K562 (cell line): ENCODE data around the gene GATAD2B. TPM values are rescaled to one million over a fixed set of nuclear protein-coding genes. Genes with fewer than 3 reads are reported as not detected.

Source experiments
- FIP1L1 ChIP-seq: fragments of 200-400 bp; formaldehyde crosslinking; IDR thresholded peaks from 2 replicates; pipeline ENCODE4 v1.6.1; 2018; ENCODE audit warnings: mild to moderate bottlenecking, low read depth, low read length; ENCODE audit not compliant: poor library complexity, severe bottlenecking
- HDAC1 ChIP-seq, 2 experiments: fragments of 450-650 bp; IDR thresholded peaks; 2 replicates each; pipeline ENCODE4 v1.6.1; 2016 to 2017; ENCODE audit warnings: inconsistent platforms in 1 of 2, mild to moderate bottlenecking in 1 of 2, moderate library complexity in 1 of 2
- MGA ChIP-seq: fragments of 450-650 bp; IDR thresholded peaks from 2 replicates; pipeline ENCODE4 v1.6.1; 2016; ENCODE audit warnings: mild to moderate bottlenecking, moderate library complexity
- RCOR1 ChIP-seq, 2 experiments: IDR thresholded peaks; 2 replicates each; pipeline ENCODE4 v1.6.1; 2012; ENCODE audit warnings: low read depth in 2 of 2, low read length in 2 of 2, borderline replicate concordance in 1 of 2, improper control_type of control experiment in 1 of 2
- STAT5A ChIP-seq: IDR thresholded peaks from 2 replicates; pipeline ENCODE4 v1.6.1; 2012; ENCODE audit warnings: low read length, inconsistent platforms, borderline replicate concordance
- ZBTB9 ChIP-seq: fragments of 450-650 bp; formaldehyde crosslinking; IDR thresholded peaks from 2 replicates; pipeline ENCODE4 v1.4.0; 2020; ENCODE audit warnings: mild to moderate bottlenecking, moderate library complexity
- ZNF354B ChIP-seq: fragments of 250-450 bp; sonication (Bioruptor Pico); IDR thresholded peaks from 2 replicates; pipeline ENCODE4 v1.4.0; 2020
- polyA plus RNA-seq, 8 experiments: library from polyadenylated mRNA; depleted of rRNA in 4 of 8; stranded (reverse) in 5 of 8; unstranded in 3 of 8; fragments of >200 nt; fragmentation: Nextera tagmentation in 2 of 8; fragmentation: Illumina TruSeq in 1 of 8; extraction: Ambion mirVana in 2 of 8; extraction: Trizol in 1 of 8; gene quantifications; 2 replicates each; pipeline versions ENCODE4 v1.2.1 to v1.2.3, GENCODE V29; 2011 to 2014; ENCODE audit warnings: inconsistent platforms in 1 of 8, missing spikeins in 1 of 8
- total RNA-seq, 7 experiments: library from RNA; depleted of rRNA in 6 of 7; stranded (reverse); fragments of >200 nt in 6 of 7; fragmentation: Illumina TruSeq in 2 of 7; extraction: Trizol in 2 of 7; gene quantifications; 2 replicates each; pipeline versions ENCODE4 v1.2.1 to v1.2.3, GENCODE V29; 2011 to 2021; ENCODE audit warnings: low replicate concordance in 1 of 7
- TF ChIP-seq, protein P1 (sequence below): IDR thresholded peaks from 3 replicates; pipeline ENCODE4 v1.6.1; 2011; ENCODE audit warnings: borderline replicate concordance, mild to moderate bottlenecking; ENCODE audit not compliant: insufficient read length, insufficient read depth
- TF ChIP-seq, protein P2 (sequence below), 2 experiments: IDR thresholded peaks; 2 replicates each; pipeline ENCODE4 v1.6.1; 2012; ENCODE audit warnings: improper control_type of control experiment in 2 of 2, low read depth in 2 of 2, low read length in 2 of 2, borderline replicate concordance in 1 of 2

GATAD2B gene
- total and polyA plus RNA-seq, 9 of the 15 experiments (the other 6 are each of a cell fraction or from before 2014, with no cell fraction given): 1.5 to 40.2 (median 4.9) TPM

- TF ChIP-seq, protein P1, sequence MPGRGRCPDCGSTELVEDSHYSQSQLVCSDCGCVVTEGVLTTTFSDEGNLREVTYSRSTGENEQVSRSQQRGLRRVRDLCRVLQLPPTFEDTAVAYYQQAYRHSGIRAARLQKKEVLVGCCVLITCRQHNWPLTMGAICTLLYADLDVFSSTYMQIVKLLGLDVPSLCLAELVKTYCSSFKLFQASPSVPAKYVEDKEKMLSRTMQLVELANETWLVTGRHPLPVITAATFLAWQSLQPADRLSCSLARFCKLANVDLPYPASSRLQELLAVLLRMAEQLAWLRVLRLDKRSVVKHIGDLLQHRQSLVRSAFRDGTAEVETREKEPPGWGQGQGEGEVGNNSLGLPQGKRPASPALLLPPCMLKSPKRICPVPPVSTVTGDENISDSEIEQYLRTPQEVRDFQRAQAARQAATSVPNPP: no peak
- TF ChIP-seq MGA: peak; percentile 61; the same call in 1 of the 2 replicates
- TF ChIP-seq ZBTB9: no peak
- peak in 1 of 2 experiments; percentile 33; a peak in 1 of 4 replicates for TF ChIP-seq HDAC1 (IDR thresholded peaks at IDR 0.05)
- TF ChIP-seq STAT5A: no peak
- no peak for TF ChIP-seq ZNF354B (CRISPR knock-in tag)
- TF ChIP-seq FIP1L1: peak; percentile 77
- TF ChIP-seq, protein P2, sequence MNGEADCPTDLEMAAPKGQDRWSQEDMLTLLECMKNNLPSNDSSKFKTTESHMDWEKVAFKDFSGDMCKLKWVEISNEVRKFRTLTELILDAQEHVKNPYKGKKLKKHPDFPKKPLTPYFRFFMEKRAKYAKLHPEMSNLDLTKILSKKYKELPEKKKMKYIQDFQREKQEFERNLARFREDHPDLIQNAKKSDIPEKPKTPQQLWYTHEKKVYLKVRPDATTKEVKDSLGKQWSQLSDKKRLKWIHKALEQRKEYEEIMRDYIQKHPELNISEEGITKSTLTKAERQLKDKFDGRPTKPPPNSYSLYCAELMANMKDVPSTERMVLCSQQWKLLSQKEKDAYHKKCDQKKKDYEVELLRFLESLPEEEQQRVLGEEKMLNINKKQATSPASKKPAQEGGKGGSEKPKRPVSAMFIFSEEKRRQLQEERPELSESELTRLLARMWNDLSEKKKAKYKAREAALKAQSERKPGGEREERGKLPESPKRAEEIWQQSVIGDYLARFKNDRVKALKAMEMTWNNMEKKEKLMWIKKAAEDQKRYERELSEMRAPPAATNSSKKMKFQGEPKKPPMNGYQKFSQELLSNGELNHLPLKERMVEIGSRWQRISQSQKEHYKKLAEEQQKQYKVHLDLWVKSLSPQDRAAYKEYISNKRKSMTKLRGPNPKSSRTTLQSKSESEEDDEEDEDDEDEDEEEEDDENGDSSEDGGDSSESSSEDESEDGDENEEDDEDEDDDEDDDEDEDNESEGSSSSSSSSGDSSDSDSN (IDR thresholded peaks at IDR 0.05; ENCODE audit: borderline replicate concordance in 1 of 2, low read depth in 2 of 2, low read length in 2 of 2): peak in 1 of 2 experiments; percentile 21; a peak in 1 of 4 replicates
- TF ChIP-seq RCOR1 (IDR thresholded peaks at IDR 0.05; ENCODE audit: borderline replicate concordance in 1 of 2, low read depth in 2 of 2, low read length in 2 of 2): no peak
These were observed 147.1 kb downstream of the GATAD2B start (continued) for GRCh38 chr1:153775458-153776327.
